ENCODE results near the gene ACOT8.

ACOT8 gene

DNA sequence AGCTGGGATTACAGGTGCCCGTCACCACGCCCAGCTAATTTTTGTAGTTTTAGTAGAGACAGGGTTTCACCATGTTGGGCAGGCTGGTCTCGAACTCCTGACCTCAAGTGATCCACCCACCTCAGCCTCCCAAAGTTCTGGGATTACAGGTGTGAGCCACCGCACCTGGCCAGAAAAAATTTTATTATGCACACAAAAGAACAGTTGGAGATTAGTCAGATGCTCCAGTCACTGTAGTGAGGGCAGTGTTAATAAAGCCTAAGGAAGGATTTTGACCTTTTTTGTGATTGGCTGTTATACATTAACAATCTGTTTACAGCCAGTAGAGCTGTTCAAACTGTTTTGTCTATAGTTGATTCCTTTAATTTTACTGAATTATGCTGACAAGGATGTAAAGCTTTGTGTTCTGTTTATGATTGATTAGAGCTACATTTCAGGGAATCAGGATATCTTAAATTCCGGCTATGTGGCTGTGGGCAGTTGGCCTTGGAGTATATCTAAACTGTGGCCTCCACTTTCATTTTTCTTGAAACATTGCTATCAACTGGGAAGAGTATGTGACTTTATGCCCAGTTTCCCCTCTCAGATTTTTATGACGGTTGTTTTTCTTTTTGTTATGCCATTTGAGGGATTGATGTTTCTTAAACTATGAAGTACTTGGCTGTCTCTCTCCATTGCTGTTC is 10.1 kb upstream of the ACOT8 start:
- WGBS (ENCODE audit: insufficient coverage, insufficient read length): no CpG with 5 or more reads among the region's 6 CpGs
- Histone ChIP-seq H3K9me3 (ENCODE audit: control insufficient read depth, insufficient read depth, low read length) (no peaks in the 10 kb centered on the region), H3K4me3 (ENCODE audit: low read length) (no peak overlapping the region), H3K27ac (ENCODE audit: low read length) (no peak overlapping the region), H3K36me3 (ENCODE audit: control insufficient read depth, insufficient read depth, low read length) (no peaks in the 10 kb centered on the region), H3K4me1 (ENCODE audit: control insufficient read depth, insufficient read depth, low read length) (no peaks in the 10 kb centered on the region), H3K27me3 (ENCODE audit: control insufficient read depth, insufficient read depth, low read length) (no peaks in the 10 kb centered on the region)
- no peak for DNase-seq (ENCODE audit: low read depth, low spot score)

DNA sequence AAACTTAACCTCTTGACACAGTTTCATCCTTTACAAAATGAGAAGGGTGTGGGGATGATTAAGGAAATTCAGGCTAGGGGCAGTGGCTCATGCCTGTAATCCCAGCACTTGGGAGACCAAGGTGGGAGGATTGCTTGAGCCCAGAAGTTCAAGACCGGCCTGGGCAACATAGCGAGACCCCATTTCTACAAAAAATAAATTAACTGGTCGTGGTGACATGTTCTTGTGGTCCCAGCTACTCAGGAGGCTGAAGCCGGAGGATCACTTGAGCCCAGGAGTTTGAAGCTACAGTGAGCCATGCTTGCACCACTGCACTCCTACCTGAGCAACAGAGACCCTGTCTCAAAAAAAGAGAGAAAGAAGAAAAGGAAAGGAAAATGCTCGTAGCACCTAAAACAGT is 9.3 kb upstream of the ACOT8 start:
- Histone ChIP-seq H3K4me1 (ENCODE audit: control insufficient read depth, insufficient read depth, low read length) (no peaks in the 10 kb centered on the region), H3K9me3 (ENCODE audit: control insufficient read depth, insufficient read depth, low read length) (no peaks in the 10 kb centered on the region), H3K36me3 (ENCODE audit: control insufficient read depth, insufficient read depth, low read length) (no peaks in the 10 kb centered on the region), H3K27ac (ENCODE audit: low read length) (no peak overlapping the region), H3K27me3 (ENCODE audit: control insufficient read depth, insufficient read depth, low read length) (no peaks in the 10 kb centered on the region), H3K4me3 (ENCODE audit: low read length) (no peak overlapping the region)
- no CpG with 5 or more reads among the region's 5 CpGs for WGBS (ENCODE audit: insufficient coverage, insufficient read length)
- DNase-seq (ENCODE audit: low read depth, low spot score): no peak

DNA sequence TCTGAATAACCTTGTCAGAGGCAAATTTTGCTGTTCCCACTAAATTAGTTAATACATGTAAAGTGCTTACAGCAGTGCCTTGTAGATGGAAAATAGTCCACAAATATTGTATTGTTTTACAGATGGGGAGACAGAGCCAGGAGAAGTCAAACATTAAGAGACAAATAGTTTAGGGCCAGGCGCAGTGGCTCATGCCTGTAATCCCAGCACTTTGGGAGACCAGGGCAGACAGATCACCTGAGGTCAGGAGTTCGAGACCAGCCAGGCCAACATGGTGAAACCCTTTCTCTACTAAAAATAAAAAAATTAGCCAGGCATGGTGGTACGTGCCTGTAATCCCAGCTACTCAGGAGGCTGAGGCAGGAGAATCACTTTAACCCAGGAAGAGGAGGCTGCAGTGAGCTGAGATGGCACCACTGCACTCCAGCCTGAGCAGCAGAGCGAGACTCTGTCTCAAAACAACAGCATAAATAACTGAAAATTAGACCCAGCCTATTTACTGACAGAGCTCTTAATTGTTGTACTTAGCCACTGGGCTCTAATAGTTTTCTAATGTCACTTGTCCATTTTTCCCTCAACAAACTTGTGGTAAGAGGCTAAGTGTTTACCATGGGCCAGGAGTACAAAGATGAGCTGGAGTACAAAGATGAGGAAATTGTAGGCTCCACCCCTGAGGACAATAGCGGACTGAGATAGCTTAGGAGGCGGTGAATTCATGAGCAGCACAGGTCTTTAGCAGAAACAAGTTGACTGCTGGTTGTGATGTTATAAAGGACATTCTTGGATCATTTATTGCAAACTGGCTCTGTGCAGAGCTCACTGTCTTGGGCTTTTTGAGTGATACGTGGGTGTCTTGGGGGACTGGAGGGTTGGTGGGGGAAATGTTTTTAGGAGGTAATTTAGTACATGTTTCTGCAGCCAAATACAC is 6.6 kb upstream of the ACOT8 start:
- Histone ChIP-seq H3K4me1 (ENCODE audit: control insufficient read depth, insufficient read depth, low read length) (no peaks in the 10 kb centered on the region), H3K4me3 (ENCODE audit: low read length) (no peak overlapping the region), H3K27me3 (ENCODE audit: control insufficient read depth, insufficient read depth, low read length) (no peaks in the 10 kb centered on the region), H3K36me3 (ENCODE audit: control insufficient read depth, insufficient read depth, low read length) (no peaks in the 10 kb centered on the region), H3K27ac (ENCODE audit: low read length) (no peak overlapping the region), H3K9me3 (ENCODE audit: control insufficient read depth, insufficient read depth, low read length) (no peaks in the 10 kb centered on the region)
- DNase-seq (ENCODE audit: low read depth, low spot score): no peak
- WGBS (ENCODE audit: insufficient coverage, insufficient read length): no CpG with 5 or more reads among the region's 7 CpGs

DNA sequence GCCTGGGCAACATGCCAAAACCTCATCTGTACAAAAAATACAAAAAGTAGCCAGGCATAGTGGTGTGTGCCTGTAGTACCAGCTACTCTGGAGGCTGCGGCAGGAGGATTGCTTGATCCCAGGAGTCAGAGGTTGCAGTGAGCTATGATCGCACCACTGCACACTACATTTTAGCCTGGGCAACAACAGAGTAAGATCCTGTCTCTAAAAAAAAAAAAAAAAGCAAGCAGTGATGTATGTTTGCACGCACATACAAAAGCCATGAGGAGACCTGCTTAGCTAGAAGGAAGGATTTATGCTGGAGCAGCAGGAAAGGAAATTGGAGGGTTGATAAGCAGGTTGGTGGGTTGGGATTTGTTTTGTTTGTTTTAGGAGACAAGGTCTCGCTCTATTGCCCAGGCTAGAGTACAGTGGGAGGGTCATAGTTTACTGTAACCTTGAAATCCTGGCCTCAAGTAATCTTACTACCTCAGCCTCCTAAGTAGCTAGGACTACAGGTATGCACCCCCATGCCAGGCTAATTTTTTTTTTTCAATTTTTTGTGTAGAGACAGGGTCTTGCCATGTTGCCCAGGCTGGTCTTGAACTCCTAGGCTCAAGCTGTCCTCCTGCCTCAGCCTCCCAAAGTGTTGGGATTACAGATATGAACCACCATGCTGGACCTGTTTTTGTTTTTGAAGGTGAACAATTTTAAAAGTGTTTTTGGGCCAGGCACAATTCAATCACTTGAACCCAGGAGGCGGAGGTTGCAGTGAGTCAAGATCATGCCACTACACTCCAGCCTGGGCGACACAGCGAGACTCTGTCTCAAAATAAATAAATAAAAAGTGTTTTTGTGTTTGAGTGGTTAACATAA is 4.3 kb upstream of the ACOT8 start:
- no peak for DNase-seq (ENCODE audit: low read depth, low spot score)
- no peak overlapping the region for H3K4me3 ChIP-seq (ENCODE audit: low read length)

DNA sequence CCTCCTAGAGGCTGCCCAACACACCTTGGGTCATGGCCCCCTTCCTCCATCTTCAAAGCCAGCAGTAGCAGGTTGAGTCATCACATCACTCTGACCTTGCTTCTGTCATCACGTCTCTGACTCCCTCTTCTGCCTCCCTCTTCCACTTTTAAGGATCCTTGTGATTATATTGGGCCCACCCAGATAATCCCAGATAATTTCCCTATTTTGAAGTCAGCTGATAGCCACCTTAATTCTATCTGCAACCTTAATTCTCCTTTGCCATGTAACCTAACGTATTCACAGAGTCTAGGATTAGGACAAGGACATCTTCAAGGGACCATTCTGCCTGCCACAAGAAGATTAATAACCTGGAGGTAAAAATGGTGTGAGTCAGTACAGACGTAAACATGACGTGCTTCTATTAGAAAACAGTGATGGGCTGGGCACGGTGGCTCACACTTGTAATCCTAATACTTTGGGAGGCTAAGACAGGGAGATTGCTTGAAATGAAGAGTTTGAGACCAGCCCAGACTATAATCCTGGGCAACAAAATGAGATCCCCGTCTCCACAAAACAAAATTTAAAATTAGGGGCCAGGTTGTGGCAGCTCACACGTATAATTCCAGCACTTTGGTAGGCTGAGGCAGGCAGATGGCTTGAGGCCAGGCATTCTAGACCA is 3.5 kb upstream of the ACOT8 start:
- Histone ChIP-seq H3K36me3 (ENCODE audit: control insufficient read depth, insufficient read depth, low read length) (no peaks in the 10 kb centered on the region), H3K27ac (ENCODE audit: low read length) (no peak overlapping the region), H3K27me3 (ENCODE audit: control insufficient read depth, insufficient read depth, low read length) (no peaks in the 10 kb centered on the region), H3K4me3 (ENCODE audit: low read length) (no peak overlapping the region), H3K4me1 (ENCODE audit: control insufficient read depth, insufficient read depth, low read length) (peaks cover 1% of the 10 kb centered on the region; the same call in 1 of the 2 replicates), H3K9me3 (ENCODE audit: control insufficient read depth, insufficient read depth, low read length) (no peaks in the 10 kb centered on the region)
- no CpG with 5 or more reads among the region's 7 CpGs for WGBS (ENCODE audit: insufficient coverage, insufficient read length)
- DNase-seq (ENCODE audit: low read depth, low spot score): no peak

More for the DNA sequence above, 4.3 kb upstream of the ACOT8 start:
- no CpG with 5 or more reads among the region's 7 CpGs for WGBS (ENCODE audit: insufficient coverage, insufficient read length)
- H3K36me3 ChIP-seq (ENCODE audit: control insufficient read depth, insufficient read depth, low read length): no peaks in the 10 kb centered on the region
- H3K27ac ChIP-seq (ENCODE audit: low read length): no peak overlapping the region
- no peaks in the 10 kb centered on the region for H3K9me3 ChIP-seq (ENCODE audit: control insufficient read depth, insufficient read depth, low read length)
- H3K4me1 ChIP-seq (ENCODE audit: control insufficient read depth, insufficient read depth, low read length): peaks cover 1% of the 10 kb centered on the region; the same call in 1 of the 2 replicates
- no peaks in the 10 kb centered on the region for H3K27me3 ChIP-seq (ENCODE audit: control insufficient read depth, insufficient read depth, low read length)

DNA sequence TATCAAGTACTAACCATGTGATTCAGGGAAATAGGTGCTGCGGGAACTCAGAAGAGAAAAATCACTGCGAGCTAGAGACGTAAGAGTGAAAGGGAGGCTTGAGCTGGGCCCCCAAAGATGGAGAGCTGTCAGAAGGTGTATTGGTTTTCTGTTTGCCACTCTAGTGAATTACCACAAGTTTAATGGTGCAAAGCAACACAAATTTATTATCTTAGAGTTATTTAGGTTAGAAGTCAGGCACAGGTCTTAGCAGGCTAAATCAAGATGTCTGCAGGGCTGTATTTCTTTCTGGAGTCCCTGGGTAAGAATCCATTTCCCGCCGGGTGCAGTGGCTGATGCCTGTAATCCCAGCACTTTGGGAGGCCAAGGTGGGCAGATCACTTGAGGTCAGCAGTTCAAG is 2.7 kb upstream of the ACOT8 start:
- H3K27me3 ChIP-seq (ENCODE audit: control insufficient read depth, insufficient read depth, low read length): no peaks in the 10 kb centered on the region
- H3K4me3 ChIP-seq (ENCODE audit: low read length): no peak overlapping the region
- H3K27ac ChIP-seq (ENCODE audit: low read length): no peak overlapping the region
- H3K9me3 ChIP-seq (ENCODE audit: control insufficient read depth, insufficient read depth, low read length): no peaks in the 10 kb centered on the region
- no peaks in the 10 kb centered on the region for H3K36me3 ChIP-seq (ENCODE audit: control insufficient read depth, insufficient read depth, low read length)
- peaks cover 3% of the 10 kb centered on the region; the same call in 1 of the 2 replicates for H3K4me1 ChIP-seq (ENCODE audit: control insufficient read depth, insufficient read depth, low read length)
- WGBS (ENCODE audit: insufficient coverage, insufficient read length): no CpG with 5 or more reads among the region's 5 CpGs
- DNase-seq (ENCODE audit: low read depth, low spot score): no peak

DNA sequence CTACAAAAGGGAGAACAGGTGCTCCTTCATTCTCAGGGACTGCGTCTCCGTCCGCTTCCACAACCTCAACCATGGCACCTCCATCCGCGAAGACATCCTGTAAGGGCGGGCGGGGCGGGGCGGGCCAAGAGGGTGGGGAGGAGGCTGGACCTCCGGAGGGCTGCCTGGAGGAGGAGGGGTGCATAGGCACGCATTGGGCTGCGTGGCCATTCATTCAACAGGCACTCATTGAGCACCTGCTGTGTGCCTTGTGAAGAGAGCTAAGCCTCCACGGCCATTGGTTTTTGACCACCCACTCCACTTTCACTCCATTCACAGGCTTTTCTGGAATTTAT is 657 bp upstream of the ACOT8 start:
- no peak overlapping the region for H3K27ac ChIP-seq (ENCODE audit: low read length)
- peak overlapping the region; percentile 18; the same call in 1 of the 2 replicates for H3K4me3 ChIP-seq (ENCODE audit: low read length)
- peaks cover 4% of the 10 kb centered on the region; the same call in 1 of the 2 replicates for H3K4me1 ChIP-seq (ENCODE audit: control insufficient read depth, insufficient read depth, low read length)
- H3K27me3 ChIP-seq (ENCODE audit: control insufficient read depth, insufficient read depth, low read length): no peaks in the 10 kb centered on the region
- H3K9me3 ChIP-seq (ENCODE audit: control insufficient read depth, insufficient read depth, low read length): no peaks in the 10 kb centered on the region
- DNase-seq (ENCODE audit: low read depth, low spot score): no peak
- no CpG with 5 or more reads among the region's 13 CpGs for WGBS (ENCODE audit: insufficient coverage, insufficient read length)
- H3K36me3 ChIP-seq (ENCODE audit: control insufficient read depth, insufficient read depth, low read length): no peaks in the 10 kb centered on the region

DNA sequence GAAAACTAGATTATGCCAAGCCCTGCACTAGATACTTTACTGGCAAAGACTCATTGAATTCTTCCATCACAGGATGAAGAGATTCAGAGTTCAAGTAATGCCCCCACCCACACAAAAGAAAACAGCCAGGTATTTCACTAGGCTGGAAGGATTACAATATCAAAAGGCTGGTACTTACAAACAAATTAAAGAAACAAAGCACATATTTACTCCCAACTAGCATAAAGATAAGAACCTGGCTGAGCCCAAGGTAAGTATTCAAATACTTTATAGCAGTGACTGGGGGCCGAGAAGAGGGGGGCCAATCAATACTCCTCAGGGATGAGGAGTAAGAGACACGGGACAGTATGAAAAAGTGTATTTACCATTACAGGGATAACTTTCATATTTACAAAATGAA is 3.7 kb downstream of the ACOT8 start:
- Histone ChIP-seq H3K4me1 (ENCODE audit: control insufficient read depth, insufficient read depth, low read length) (peaks cover 5% of the 10 kb centered on the region; the same call in 1 of the 2 replicates), H3K27me3 (ENCODE audit: control insufficient read depth, insufficient read depth, low read length) (no peaks in the 10 kb centered on the region), H3K4me3 (ENCODE audit: low read length) (no peak overlapping the region), H3K9me3 (ENCODE audit: control insufficient read depth, insufficient read depth, low read length) (no peaks in the 10 kb centered on the region), H3K27ac (ENCODE audit: low read length) (no peak overlapping the region), H3K36me3 (ENCODE audit: control insufficient read depth, insufficient read depth, low read length) (peaks cover under 1% of the 10 kb centered on the region; the same call in 1 of the 2 replicates)
- DNase-seq (ENCODE audit: low read depth, low spot score): no peak
- WGBS (ENCODE audit: insufficient coverage, insufficient read length): no CpG with 5 or more reads among the region's 2 CpGs

DNA sequence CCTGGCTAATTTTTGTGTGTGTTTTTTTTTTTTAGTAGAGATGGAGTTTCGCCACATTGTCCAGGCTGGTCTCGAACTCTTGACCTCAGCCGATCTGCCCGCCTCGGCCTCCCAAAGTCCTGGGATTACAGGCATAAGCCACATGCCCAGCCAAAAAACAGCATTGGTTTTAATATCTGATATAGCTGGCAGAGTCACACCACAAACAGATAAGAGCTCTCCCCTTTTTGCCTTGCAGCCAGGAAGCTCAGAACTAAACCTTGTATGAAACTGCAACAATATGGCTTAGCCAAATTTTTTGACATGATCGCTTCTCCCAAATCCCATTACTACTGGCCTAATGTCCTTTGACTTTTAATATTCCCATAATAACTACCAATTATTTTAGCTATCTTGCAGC is 4.9 kb downstream of the ACOT8 start:
- peaks cover 5% of the 10 kb centered on the region for H3K36me3 ChIP-seq (ENCODE audit: control insufficient read depth, insufficient read depth, low read length)
- H3K27ac ChIP-seq (ENCODE audit: low read length): no peak overlapping the region
- H3K9me3 ChIP-seq (ENCODE audit: control insufficient read depth, insufficient read depth, low read length): no peaks in the 10 kb centered on the region
- no peak overlapping the region for H3K4me3 ChIP-seq (ENCODE audit: low read length)
- H3K4me1 ChIP-seq (ENCODE audit: control insufficient read depth, insufficient read depth, low read length): peaks cover 5% of the 10 kb centered on the region; the same call in 1 of the 2 replicates
- DNase-seq (ENCODE audit: low read depth, low spot score): no peak
- no CpG with 5 or more reads among the region's 6 CpGs for WGBS (ENCODE audit: insufficient coverage, insufficient read length)
- no peaks in the 10 kb centered on the region for H3K27me3 ChIP-seq (ENCODE audit: control insufficient read depth, insufficient read depth, low read length)

DNA sequence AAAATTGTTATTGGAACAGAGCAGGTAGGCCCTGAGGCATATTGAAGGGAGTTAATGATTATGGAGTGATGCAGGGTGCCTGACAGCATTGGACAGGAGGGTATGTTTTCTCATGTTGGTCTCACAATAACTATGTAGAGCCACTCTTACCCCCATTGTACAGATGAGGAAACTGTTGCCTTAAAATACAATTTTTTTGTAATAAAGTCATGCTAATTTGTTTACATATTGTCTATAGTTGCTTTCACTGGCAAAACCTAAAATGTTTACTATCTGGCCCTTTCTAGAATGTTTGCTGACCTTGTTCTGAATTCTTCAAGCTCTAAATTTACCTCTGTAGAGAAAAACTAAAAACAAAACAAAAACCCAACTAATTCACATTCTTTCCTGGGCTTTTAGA is 5.7 kb downstream of the ACOT8 start:
- no peak overlapping the region for H3K4me3 ChIP-seq (ENCODE audit: low read length)
- no peaks in the 10 kb centered on the region for H3K27me3 ChIP-seq (ENCODE audit: control insufficient read depth, insufficient read depth, low read length)
- peaks cover 5% of the 10 kb centered on the region for H3K36me3 ChIP-seq (ENCODE audit: control insufficient read depth, insufficient read depth, low read length)
- H3K4me1 ChIP-seq (ENCODE audit: control insufficient read depth, insufficient read depth, low read length): peaks cover 4% of the 10 kb centered on the region; the same call in 1 of the 2 replicates
- DNase-seq (ENCODE audit: low read depth, low spot score): no peak
- no peak overlapping the region for H3K27ac ChIP-seq (ENCODE audit: low read length)
- H3K9me3 ChIP-seq (ENCODE audit: control insufficient read depth, insufficient read depth, low read length): no peaks in the 10 kb centered on the region
